ENCODE measurements around the gene HES6.

HES6 gene

DNA sequence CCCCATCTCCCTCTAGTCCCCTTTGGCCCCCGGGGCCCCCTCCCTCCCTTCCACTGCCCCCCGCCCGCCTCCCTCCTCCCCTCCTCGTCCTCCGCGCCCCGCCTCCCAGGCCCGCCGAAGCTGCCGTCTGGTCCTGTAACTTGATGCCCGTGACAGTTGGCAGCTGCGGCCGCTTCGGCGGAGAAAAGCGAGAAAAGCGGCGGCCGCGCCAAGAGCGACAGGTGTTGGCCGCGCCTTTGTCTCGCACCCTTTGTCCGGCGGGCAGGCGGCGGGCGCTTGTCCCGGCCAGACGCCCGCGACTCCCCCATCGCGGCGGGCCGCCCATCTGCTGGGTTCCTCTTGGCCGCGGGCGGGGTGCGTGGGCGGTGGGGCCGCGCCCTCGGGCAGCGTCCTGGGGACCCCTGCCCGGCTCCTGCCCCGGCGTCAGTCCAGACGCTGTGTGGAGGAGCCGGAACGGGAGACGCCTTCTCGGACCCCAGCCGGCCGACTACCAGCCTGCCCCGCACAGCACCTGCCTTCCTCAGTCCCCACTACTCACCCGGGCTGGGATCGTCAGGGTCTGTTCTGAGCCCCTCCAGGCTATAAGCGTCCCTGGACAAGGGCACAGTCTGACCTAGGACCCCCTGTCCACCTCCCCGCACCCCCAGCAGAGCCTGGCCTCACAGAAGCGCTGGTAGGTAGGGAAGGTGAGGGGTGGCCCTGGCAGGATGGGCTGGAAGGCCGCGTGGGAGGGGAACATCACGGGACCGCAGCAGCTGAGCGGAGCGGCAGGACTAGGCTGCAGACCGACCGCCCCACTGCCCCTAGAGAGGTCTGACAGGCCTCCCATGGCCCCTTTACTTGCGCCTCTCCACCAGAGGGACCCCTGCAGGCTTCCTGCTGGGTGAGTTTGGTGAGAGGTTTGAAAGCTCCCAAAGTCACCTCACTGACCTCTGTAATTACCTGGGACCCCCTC is 1.2 kb upstream of the HES6 start:
- no peaks in the 10 kb centered on the region for H3K9me3 ChIP-seq (ENCODE audit: insufficient read depth, low read length)

DNA sequence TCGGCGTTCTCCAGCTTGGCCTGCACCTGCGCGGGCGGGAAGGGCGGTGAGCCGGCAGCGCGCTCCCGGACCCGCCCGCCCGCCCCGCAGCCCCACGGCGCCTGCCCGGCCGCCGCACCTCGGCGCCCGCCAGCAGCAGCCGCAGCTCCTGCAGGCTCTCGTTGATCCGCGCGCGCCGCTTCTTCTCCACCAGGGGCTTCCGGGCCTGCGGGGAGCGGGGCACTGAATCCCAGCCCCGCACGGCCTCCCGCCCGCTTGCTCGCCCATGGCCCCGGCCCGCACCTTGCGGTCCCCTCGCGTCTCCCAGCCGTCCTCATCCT is 335 bp downstream of the HES6 start:
- no peak for TF ChIP-seq EZH2phosphoT487 (conservative IDR thresholded peaks at IDR 0.05; ENCODE audit: low read length)
- TF ChIP-seq, protein P1, sequence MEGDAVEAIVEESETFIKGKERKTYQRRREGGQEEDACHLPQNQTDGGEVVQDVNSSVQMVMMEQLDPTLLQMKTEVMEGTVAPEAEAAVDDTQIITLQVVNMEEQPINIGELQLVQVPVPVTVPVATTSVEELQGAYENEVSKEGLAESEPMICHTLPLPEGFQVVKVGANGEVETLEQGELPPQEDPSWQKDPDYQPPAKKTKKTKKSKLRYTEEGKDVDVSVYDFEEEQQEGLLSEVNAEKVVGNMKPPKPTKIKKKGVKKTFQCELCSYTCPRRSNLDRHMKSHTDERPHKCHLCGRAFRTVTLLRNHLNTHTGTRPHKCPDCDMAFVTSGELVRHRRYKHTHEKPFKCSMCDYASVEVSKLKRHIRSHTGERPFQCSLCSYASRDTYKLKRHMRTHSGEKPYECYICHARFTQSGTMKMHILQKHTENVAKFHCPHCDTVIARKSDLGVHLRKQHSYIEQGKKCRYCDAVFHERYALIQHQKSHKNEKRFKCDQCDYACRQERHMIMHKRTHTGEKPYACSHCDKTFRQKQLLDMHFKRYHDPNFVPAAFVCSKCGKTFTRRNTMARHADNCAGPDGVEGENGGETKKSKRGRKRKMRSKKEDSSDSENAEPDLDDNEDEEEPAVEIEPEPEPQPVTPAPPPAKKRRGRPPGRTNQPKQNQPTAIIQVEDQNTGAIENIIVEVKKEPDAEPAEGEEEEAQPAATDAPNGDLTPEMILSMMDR (IDR thresholded peaks at IDR 0.05; ENCODE audit: insufficient read depth, low read length, poor library complexity, severe bottlenecking), result no peak
- peaks cover 15% of the 10 kb centered on the region; the same call in 1 of the 2 replicates for H3F3A ChIP-seq (ENCODE audit: insufficient read depth)
- H3K79me2 ChIP-seq (ENCODE audit: insufficient read depth, low read length), result no peaks in the 10 kb centered on the region
- no peak overlapping the region for H2AFZ ChIP-seq (ENCODE audit: low read depth, low read length, severe bottlenecking)
- no peaks in the 10 kb centered on the region for H3K27me3 ChIP-seq (ENCODE audit: low read length)
- H3K9me3 ChIP-seq (ENCODE audit: insufficient read depth, low read length), result no peaks in the 10 kb centered on the region
- peak overlapping the region; percentile 81 for H3K4me3 ChIP-seq (ENCODE audit: insufficient read depth, low read length, poor library complexity, severe bottlenecking)
- H3K36me3 ChIP-seq (ENCODE audit: low read length), result no peaks in the 10 kb centered on the region
- peak overlapping the region; percentile 62 for H3K9ac ChIP-seq (ENCODE audit: low read length)
- H3K27ac ChIP-seq (ENCODE audit: low read depth, low read length), result no peak overlapping the region
- H3K4me2 ChIP-seq (ENCODE audit: low read depth, low read length, poor library complexity, severe bottlenecking), result peak overlapping the region; percentile 95
- H4K20me1 ChIP-seq (ENCODE audit: low read depth, low read length), result no peaks in the 10 kb centered on the region
- H3K9me2 ChIP-seq (replicated peaks; ENCODE audit: insufficient read depth, low read length), result no peaks in the 10 kb centered on the region

More for the DNA sequence above, 1.2 kb upstream of the HES6 start:
- TF ChIP-seq, protein P1 (IDR thresholded peaks at IDR 0.05; ENCODE audit: insufficient read depth, low read length, poor library complexity, severe bottlenecking), result no peak
- no peak for TF ChIP-seq EZH2phosphoT487 (conservative IDR thresholded peaks at IDR 0.05; ENCODE audit: low read length)
- Histone ChIP-seq H3K9ac (ENCODE audit: low read length) (no peak overlapping the region), H3K79me2 (ENCODE audit: insufficient read depth, low read length) (no peaks in the 10 kb centered on the region), H3K4me3 (ENCODE audit: insufficient read depth, low read length, poor library complexity, severe bottlenecking) (peak overlapping the region; percentile 81), H3F3A (ENCODE audit: insufficient read depth) (peaks cover 15% of the 10 kb centered on the region; the same call in 1 of the 2 replicates), H3K36me3 (ENCODE audit: low read length) (no peaks in the 10 kb centered on the region; the same call in 1 of the 2 replicates), H3K9me2 (replicated peaks; ENCODE audit: insufficient read depth, low read length) (no peaks in the 10 kb centered on the region), H4K20me1 (ENCODE audit: low read depth, low read length) (no peaks in the 10 kb centered on the region), H3K27ac (ENCODE audit: low read depth, low read length) (no peak overlapping the region), H3K27me3 (ENCODE audit: low read length) (no peaks in the 10 kb centered on the region), H3K4me2 (ENCODE audit: low read depth, low read length, poor library complexity, severe bottlenecking) (peak overlapping the region; percentile 95), H2AFZ (ENCODE audit: low read depth, low read length, severe bottlenecking) (no peak overlapping the region)

DNA sequence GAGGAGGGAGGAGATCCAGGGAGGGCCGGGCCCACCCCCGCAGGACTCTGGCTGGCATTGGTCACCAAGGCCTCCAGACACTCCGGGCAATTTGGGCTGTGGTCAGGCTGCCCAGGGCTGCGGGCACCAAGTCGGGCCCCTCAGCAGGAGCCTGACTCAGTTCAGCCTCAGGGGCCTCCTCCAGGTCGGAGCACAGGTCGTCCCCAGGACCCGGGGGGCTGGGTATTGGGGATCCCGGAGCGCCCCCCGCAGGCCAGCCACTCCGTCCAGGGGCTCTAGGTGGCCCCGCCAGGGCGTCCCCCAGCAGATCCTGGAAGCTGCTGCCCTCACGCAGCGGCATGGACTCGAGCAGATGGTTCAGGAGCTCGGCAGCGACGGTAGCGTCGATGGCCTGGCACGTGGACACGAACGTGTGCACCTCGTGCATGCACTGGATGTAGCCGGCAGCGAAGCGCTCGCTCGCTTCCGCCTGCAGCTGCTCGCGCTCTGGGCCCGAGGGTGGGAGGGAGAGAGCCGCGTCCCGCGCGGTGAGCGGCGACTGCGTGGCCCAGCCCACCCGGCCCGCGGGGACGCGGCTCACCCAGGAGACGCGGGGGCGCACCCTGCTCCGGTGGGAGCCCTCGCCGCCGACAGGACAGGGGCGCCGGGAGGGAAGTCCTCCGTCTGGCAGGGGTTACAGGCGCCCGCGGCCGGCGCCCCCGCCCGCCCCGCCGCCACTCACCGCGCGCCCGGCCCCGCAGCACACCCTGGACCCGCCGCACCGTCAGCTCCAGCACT is 884 bp downstream of the HES6 start:
- H3F3A ChIP-seq (ENCODE audit: insufficient read depth), result peaks cover 10% of the 10 kb centered on the region; the same call in 1 of the 2 replicates
- no peak overlapping the region for H3K27ac ChIP-seq (ENCODE audit: low read depth, low read length)
- peak overlapping the region; percentile 62; the same call in 1 of the 2 replicates for H3K9ac ChIP-seq (ENCODE audit: low read length)
- H2AFZ ChIP-seq (ENCODE audit: low read depth, low read length, severe bottlenecking), result no peak overlapping the region
- H3K9me3 ChIP-seq (ENCODE audit: insufficient read depth, low read length), result no peaks in the 10 kb centered on the region
- H3K27me3 ChIP-seq (ENCODE audit: low read length), result no peaks in the 10 kb centered on the region
- H4K20me1 ChIP-seq (ENCODE audit: low read depth, low read length), result no peaks in the 10 kb centered on the region
- no peaks in the 10 kb centered on the region for H3K9me2 ChIP-seq (replicated peaks; ENCODE audit: insufficient read depth, low read length)
- peak overlapping the region; percentile 34 for H3K4me2 ChIP-seq (ENCODE audit: low read depth, low read length, poor library complexity, severe bottlenecking)
- no peaks in the 10 kb centered on the region for H3K36me3 ChIP-seq (ENCODE audit: low read length)
- no peak overlapping the region for H3K4me3 ChIP-seq (ENCODE audit: insufficient read depth, low read length, poor library complexity, severe bottlenecking)
- no peaks in the 10 kb centered on the region for H3K79me2 ChIP-seq (ENCODE audit: insufficient read depth, low read length)
- TF ChIP-seq, protein P1 (IDR thresholded peaks at IDR 0.05; ENCODE audit: insufficient read depth, low read length, poor library complexity, severe bottlenecking), result peak; percentile 19
- TF ChIP-seq EZH2phosphoT487 (conservative IDR thresholded peaks at IDR 0.05; ENCODE audit: low read length), result no peak
